Endothelial cell (in vitro differentiated cells): ENCODE measurements around the gene ARMC2. TPM values are rescaled to one million over a fixed set of nuclear protein-coding genes. Genes with fewer than 3 reads are reported as not detected.
"Not testable (repeated sequence)": the region's sequence is repeated elsewhere in the genome, so short reads cannot be mapped to it uniquely, and the experiment has no call there.

Source experiments
- DNase-seq: peaks from one replicate; pipeline ENCODE4 v3.0.0; 2021; ENCODE audit warnings: low spot score
- H3K27ac Mint-ChIP-seq: one replicate; pipeline ENCODE4 v1.8.0; 2021; ENCODE audit warnings: mixed read lengths, inconsistent platforms; ENCODE audit not compliant: unreplicated experiment
- H3K27me3 Mint-ChIP-seq: one replicate; pipeline ENCODE4 v1.8.0; 2021; ENCODE audit warnings: mild to moderate bottlenecking, moderate library complexity, mixed read lengths, inconsistent platforms; ENCODE audit not compliant: unreplicated experiment
- H3K36me3 Mint-ChIP-seq: one replicate; pipeline ENCODE4 v1.8.0; 2021; ENCODE audit warnings: mild to moderate bottlenecking, low read depth, mixed read lengths, inconsistent platforms; ENCODE audit not compliant: unreplicated experiment
- H3K4me1 Mint-ChIP-seq: one replicate; pipeline ENCODE4 v1.8.0; 2021; ENCODE audit warnings: mild to moderate bottlenecking, mixed read lengths, inconsistent platforms; ENCODE audit not compliant: unreplicated experiment
- H3K4me3 Mint-ChIP-seq: one replicate; pipeline ENCODE4 v1.8.0; 2021; ENCODE audit warnings: mild to moderate bottlenecking, mixed read lengths, inconsistent platforms; ENCODE audit not compliant: unreplicated experiment
- H3K9me3 Mint-ChIP-seq: one replicate; pipeline ENCODE4 v1.8.0; 2021; ENCODE audit warnings: mixed read lengths, inconsistent platforms; ENCODE audit not compliant: unreplicated experiment
- CTCF ChIP-seq: fragments of 200-600 bp; sonication (generic); IDR thresholded peaks from one replicate; pipeline ENCODE4 v1.5.0; 2021; ENCODE audit warnings: antibody characterized with exemption; ENCODE audit not compliant: unreplicated experiment
- total RNA-seq: library from RNA; stranded (reverse); fragmentation: NEBNext Ultra II Directional; extraction: Animal tissue kit (Norgen Biotek cat#: 25700); gene quantifications from one replicate; pipeline ENCODE4 v1.2.1, GENCODE V29; 2021; ENCODE audit not compliant: unreplicated experiment

The ARMC2 gene
- total RNA-seq, 1 donor from 2014 or later = 6.3 TPM

GRCh38 chr6:108851756-108852155 is 3.5 kb downstream of the ARMC2 start:
- DNase-seq = no peak
- H3K9me3 Mint-ChIP-seq = no peaks in the 10 kb centered on the region
- peaks cover 19% of the 10 kb centered on the region for H3K36me3 Mint-ChIP-seq
- H3K27ac Mint-ChIP-seq = no peak overlapping the region
- TF ChIP-seq CTCF = no peak
- H3K4me3 Mint-ChIP-seq = no peak overlapping the region
- peaks cover 2% of the 10 kb centered on the region for H3K27me3 Mint-ChIP-seq
- peaks cover 9% of the 10 kb centered on the region for H3K4me1 Mint-ChIP-seq

GRCh38 chr6:108853077-108853476 is 4.9 kb downstream of the ARMC2 start:
- Mint-ChIP-seq H3K4me1 (peaks cover 4% of the 10 kb centered on the region), H3K4me3 (no peak overlapping the region), H3K27ac (no peak overlapping the region), H3K27me3 (peaks cover 2% of the 10 kb centered on the region), H3K9me3 (no peaks in the 10 kb centered on the region), H3K36me3 (peaks cover 29% of the 10 kb centered on the region)
- no peak for TF ChIP-seq CTCF
- DNase-seq = no peak

GRCh38 chr6:108862479-108863191 is 14.4 kb downstream of the ARMC2 start:
- Mint-ChIP-seq H3K9me3 (no peaks in the 10 kb centered on the region), H3K27ac (no peak overlapping the region), H3K27me3 (peaks cover 4% of the 10 kb centered on the region), H3K4me3 (no peak overlapping the region), H3K36me3 (peaks cover 3% of the 10 kb centered on the region), H3K4me1 (no peaks in the 10 kb centered on the region)
- TF ChIP-seq CTCF = no peak
- no peak for DNase-seq

GRCh38 chr6:108865751-108866286 is 17.6 kb downstream of the ARMC2 start:
- not testable (repeated sequence) for H3K27me3 Mint-ChIP-seq, H3K27ac Mint-ChIP-seq, H3K36me3 Mint-ChIP-seq, DNase-seq, H3K4me1 Mint-ChIP-seq, H3K4me3 Mint-ChIP-seq, H3K9me3 Mint-ChIP-seq

- Mint-ChIP-seq H3K4me3 (no peak overlapping the region), H3K4me1 (no peaks in the 10 kb centered on the region), H3K9me3 (no peaks in the 10 kb centered on the region), H3K36me3 (peaks cover 9% of the 10 kb centered on the region), H3K27ac (no peak overlapping the region), H3K27me3 (peaks cover 2% of the 10 kb centered on the region)
- DNase-seq = no peak
- TF ChIP-seq CTCF = no peak
Observed at GRCh38 chr6:108866798-108867197, 18.6 kb downstream of the ARMC2 start.
